Measurements from ENCODE around the gene CD247. TPM values are rescaled to one million over a fixed set of nuclear protein-coding genes. Genes with fewer than 3 reads are reported as not detected.

The CD247 gene
- polyA plus RNA-seq, 1 of the 3 experiments (the other 2 are of a cell fraction) = 0.08 TPM

GRCh38 chr1:167404908-167405307 is 113.4 kb downstream of the CD247 start:
- H4K20me1 ChIP-seq (ENCODE audit: insufficient read depth) = no peaks in the 10 kb centered on the region
- no peak overlapping the region for H3K4me3 ChIP-seq (ENCODE audit: low read depth in 2 of 2, low read length in 1 of 2)
- peaks cover 30 to 38% of the 10 kb centered on the region in 2 experiments for H3K36me3 ChIP-seq (replicated peaks in 1 of 2; ENCODE audit: control insufficient read depth in 1 of 2, insufficient read depth in 2 of 2, low read length in 1 of 2)
- H3K79me2 ChIP-seq (ENCODE audit: insufficient read depth) = no peaks in the 10 kb centered on the region
- peaks cover 12% of the 10 kb centered on the region for H3F3A ChIP-seq (replicated peaks; ENCODE audit: insufficient read depth)
- 88% methylated on average over 3 of the region's 3 CpGs for WGBS (ENCODE audit: low lambda C conversion rate)
- POLR2A ChIA-PET = no interaction called here
- no peak overlapping the region for H3K4me2 ChIP-seq
- CTCF ChIA-PET = interaction anchor here (0.7 to 1.5 kb wide), 3 partner anchors 36 to 345 kb away, joined by 3 to 5 read pairs (median 3); no protein-coding TSS in a partner anchor
- H3K9me2 ChIP-seq = no peaks in the 10 kb centered on the region
- no peaks in the 10 kb centered on the region for H3K9me3 ChIP-seq
- no peak overlapping the region for H2AFZ ChIP-seq (ENCODE audit: low read depth)
- no peak for TF ChIP-seq NRF1 (IDR thresholded peaks at IDR 0.05; ENCODE audit: low read depth, low read length)
- no peak for TF ChIP-seq NFIC (IDR thresholded peaks at IDR 0.05; ENCODE audit: borderline replicate concordance)
- no peak for TF ChIP-seq YY1 (IDR thresholded peaks at IDR 0.05; ENCODE audit: low read depth)
- no peak for TF ChIP-seq SIN3A (IDR thresholded peaks at IDR 0.05; ENCODE audit: borderline replicate concordance, low read depth, low read length)
- TF ChIP-seq RAD21 (IDR thresholded peaks at IDR 0.05; ENCODE audit: low read length) = no peak
- no peak for TF ChIP-seq MXI1 (IDR thresholded peaks at IDR 0.05; ENCODE audit: low read depth, low read length)
- TF ChIP-seq MEF2A (IDR thresholded peaks at IDR 0.05; ENCODE audit: borderline replicate concordance, low read depth) = no peak
- TF ChIP-seq FOSL2 (IDR thresholded peaks at IDR 0.05; ENCODE audit: borderline replicate concordance, low read depth) = no peak
- no peak for TF ChIP-seq TAF1 (IDR thresholded peaks at IDR 0.05; ENCODE audit: borderline replicate concordance, low read depth, low read length)
- no peaks in the 10 kb centered on the region for H3K27me3 ChIP-seq (ENCODE audit: insufficient read depth)
- no peak overlapping the region for H3K27ac ChIP-seq (ENCODE audit: low read depth in 2 of 2, low read length in 1 of 2)
- DNase-seq = no peak
- no peaks in the 10 kb centered on the region; a peak in 2 of 4 replicates for H3K4me1 ChIP-seq (ENCODE audit: control insufficient read depth in 1 of 2, insufficient read depth in 2 of 2, low read depth in 1 of 2, low read length in 1 of 2)
- no peak overlapping the region for H3K9ac ChIP-seq

GRCh38 chr1:167404161-167404888 is 114.0 kb downstream of the CD247 start:
- POLR2A ChIA-PET = no interaction called here
- Histone ChIP-seq H3K9me2 (no peaks in the 10 kb centered on the region), H4K20me1 (ENCODE audit: insufficient read depth) (no peaks in the 10 kb centered on the region), H3K27me3 (ENCODE audit: insufficient read depth) (no peaks in the 10 kb centered on the region), H3K36me3 (replicated peaks in 1 of 2; ENCODE audit: control insufficient read depth in 1 of 2, insufficient read depth in 2 of 2, low read length in 1 of 2) (peaks cover 30 to 38% of the 10 kb centered on the region in 2 experiments), H3K27ac (ENCODE audit: low read depth in 2 of 2, low read length in 1 of 2) (no peak overlapping the region; a peak in 1 of 4 replicates), H3K9ac (no peak overlapping the region), H3K4me3 (ENCODE audit: low read depth in 2 of 2, low read length in 1 of 2) (no peak overlapping the region), H2AFZ (ENCODE audit: low read depth) (no peak overlapping the region), H3K4me1 (ENCODE audit: control insufficient read depth in 1 of 2, insufficient read depth in 2 of 2, low read depth in 1 of 2, low read length in 1 of 2) (no peaks in the 10 kb centered on the region; a peak in 2 of 4 replicates), H3K9me3 (no peaks in the 10 kb centered on the region), H3K4me2 (no peak overlapping the region), H3F3A (replicated peaks; ENCODE audit: insufficient read depth) (peaks cover 12% of the 10 kb centered on the region), H3K79me2 (ENCODE audit: insufficient read depth) (no peaks in the 10 kb centered on the region)
- DNase-seq = no peak
- 93% methylated on average over 4 of the region's 4 CpGs for WGBS (ENCODE audit: low lambda C conversion rate)
- CTCF ChIA-PET = interaction anchor here (0.7 to 1.6 kb wide), 4 partner anchors 37 to 345 kb away, joined by 3 to 5 read pairs (median 4); no protein-coding TSS in a partner anchor
- TF ChIP-seq TEAD4 (IDR thresholded peaks at IDR 0.05; ENCODE audit: borderline replicate concordance, insufficient read depth) (no peak), GATA2 (CRISPR knock-in tag; IDR thresholded peaks at IDR 0.05) (no peak), CHD2 (IDR thresholded peaks at IDR 0.05; ENCODE audit: low read length, partially characterized antibody) (no peak), PBX3 (IDR thresholded peaks at IDR 0.05) (no peak), RAD21 (IDR thresholded peaks at IDR 0.05; ENCODE audit: low read length) (no peak), EZH2phosphoT487 (IDR thresholded peaks at IDR 0.05; ENCODE audit: borderline replicate concordance, low read depth) (no peak), REST (IDR thresholded peaks at IDR 0.05; ENCODE audit: low read depth, low read length) (no peak), RFX5 (IDR thresholded peaks at IDR 0.05; ENCODE audit: low read length) (no peak), MAX (IDR thresholded peaks at IDR 0.05; ENCODE audit: low read depth) (no peak), FOSL2 (IDR thresholded peaks at IDR 0.05; ENCODE audit: borderline replicate concordance, low read depth) (no peak), RXRA (IDR thresholded peaks at IDR 0.05; ENCODE audit: borderline replicate concordance, low read depth) (no peak), USF2 (IDR thresholded peaks at IDR 0.05; ENCODE audit: borderline replicate concordance, low read depth, low read length) (no peak), ELF1 (IDR thresholded peaks at IDR 0.05) (no peak), NFIC (IDR thresholded peaks at IDR 0.05; ENCODE audit: borderline replicate concordance) (no peak), SIN3A (IDR thresholded peaks at IDR 0.05; ENCODE audit: borderline replicate concordance, low read depth, low read length) (no peak), TAF1 (IDR thresholded peaks at IDR 0.05; ENCODE audit: borderline replicate concordance, low read depth, low read length) (no peak)

Data from SK-N-SH (cell line).